Thyroid gland (tissue), 4 donors: ENCODE measurements around the gene FXR2.

Experiments used
- POLR2A ChIP-seq, 2 donors: fragments of 450-650 bp; IDR thresholded peaks; one replicate each; pipeline ENCODE4 v1.6.1; 2017; ENCODE audit warnings: antibody characterized with exemption in 2 of 2, mild to moderate bottlenecking in 2 of 2, moderate library complexity in 1 of 2
- TF ChIP-seq, protein P1 (sequence below), 6 experiments: fragments of 200-600 bp in 3 of 6; fragments of 450-650 bp in 3 of 6; sonication (generic) in 3 of 6; IDR thresholded peaks; one replicate each; pipeline ENCODE4 v1.5.1; 2016 to 2019; ENCODE audit warnings: antibody characterized with exemption in 6 of 6, mild to moderate bottlenecking in 2 of 6, inconsistent platforms in 1 of 6, moderate library complexity in 1 of 6

DNA sequence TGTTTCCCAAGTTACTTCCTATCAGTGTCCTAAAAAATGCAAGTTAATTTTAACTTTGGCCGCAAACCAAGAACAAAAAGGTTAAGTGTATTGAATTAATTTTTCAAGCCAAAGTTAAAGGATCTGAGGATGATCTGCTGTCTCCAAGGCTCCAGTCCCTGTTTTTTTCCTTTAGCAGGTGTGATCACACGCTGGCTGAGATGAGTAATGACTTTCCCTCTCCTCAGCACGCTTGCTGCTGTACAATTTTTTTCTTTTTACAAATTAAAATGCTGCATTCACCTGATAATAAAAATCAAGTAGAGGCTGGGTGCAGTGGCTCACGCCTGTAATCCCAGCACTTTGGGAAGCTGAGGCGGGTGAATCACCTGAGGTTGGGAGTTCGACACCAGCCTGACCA, 69.8 kb downstream of the FXR2 start:
- TF ChIP-seq, protein P1, sequence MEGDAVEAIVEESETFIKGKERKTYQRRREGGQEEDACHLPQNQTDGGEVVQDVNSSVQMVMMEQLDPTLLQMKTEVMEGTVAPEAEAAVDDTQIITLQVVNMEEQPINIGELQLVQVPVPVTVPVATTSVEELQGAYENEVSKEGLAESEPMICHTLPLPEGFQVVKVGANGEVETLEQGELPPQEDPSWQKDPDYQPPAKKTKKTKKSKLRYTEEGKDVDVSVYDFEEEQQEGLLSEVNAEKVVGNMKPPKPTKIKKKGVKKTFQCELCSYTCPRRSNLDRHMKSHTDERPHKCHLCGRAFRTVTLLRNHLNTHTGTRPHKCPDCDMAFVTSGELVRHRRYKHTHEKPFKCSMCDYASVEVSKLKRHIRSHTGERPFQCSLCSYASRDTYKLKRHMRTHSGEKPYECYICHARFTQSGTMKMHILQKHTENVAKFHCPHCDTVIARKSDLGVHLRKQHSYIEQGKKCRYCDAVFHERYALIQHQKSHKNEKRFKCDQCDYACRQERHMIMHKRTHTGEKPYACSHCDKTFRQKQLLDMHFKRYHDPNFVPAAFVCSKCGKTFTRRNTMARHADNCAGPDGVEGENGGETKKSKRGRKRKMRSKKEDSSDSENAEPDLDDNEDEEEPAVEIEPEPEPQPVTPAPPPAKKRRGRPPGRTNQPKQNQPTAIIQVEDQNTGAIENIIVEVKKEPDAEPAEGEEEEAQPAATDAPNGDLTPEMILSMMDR (IDR thresholded peaks at IDR 0.05), result no peak
- TF ChIP-seq POLR2A (IDR thresholded peaks at IDR 0.05), result no peak
